NCI-H460 (cell line): ENCODE measurements around the gene RASSF7. TPM values are rescaled to one million over a fixed set of nuclear protein-coding genes. Genes with fewer than 3 reads are reported as not detected.
A peak's percentile ranks its signal among the peaks of the same experiment; 100 is the strongest.
"Not testable (repeated sequence)": the region's sequence is repeated elsewhere in the genome, so short reads cannot be mapped to it uniquely, and the experiment has no call there.

Source experiments
- DNase-seq: peaks from one replicate; pipeline ENCODE4 v3.0.0-alpha.2; 2016; ENCODE audit warnings: low read depth; ENCODE audit errors: extremely low read depth
- total RNA-seq: library from RNA; depleted of rRNA; stranded (reverse); fragments of >200 nt; shearing (Covaris generic); gene quantifications from 2 replicates; pipeline ENCODE4 v1.2.3, GENCODE V29; 2014

Gene RASSF7
- total RNA-seq, 1 experiment from 2014 or later: 3.0 TPM

GRCh38 chr11:563066-563811 is 2.5 kb downstream of the RASSF7 start:
- no peak for DNase-seq

GRCh38 chr11:563812-564578 is 3.2 kb downstream of the RASSF7 start:
- DNase-seq: no peak

- no peak for DNase-seq
Measured at GRCh38 chr11:565921-566509, 5.2 kb downstream of the RASSF7 start.

DNA sequence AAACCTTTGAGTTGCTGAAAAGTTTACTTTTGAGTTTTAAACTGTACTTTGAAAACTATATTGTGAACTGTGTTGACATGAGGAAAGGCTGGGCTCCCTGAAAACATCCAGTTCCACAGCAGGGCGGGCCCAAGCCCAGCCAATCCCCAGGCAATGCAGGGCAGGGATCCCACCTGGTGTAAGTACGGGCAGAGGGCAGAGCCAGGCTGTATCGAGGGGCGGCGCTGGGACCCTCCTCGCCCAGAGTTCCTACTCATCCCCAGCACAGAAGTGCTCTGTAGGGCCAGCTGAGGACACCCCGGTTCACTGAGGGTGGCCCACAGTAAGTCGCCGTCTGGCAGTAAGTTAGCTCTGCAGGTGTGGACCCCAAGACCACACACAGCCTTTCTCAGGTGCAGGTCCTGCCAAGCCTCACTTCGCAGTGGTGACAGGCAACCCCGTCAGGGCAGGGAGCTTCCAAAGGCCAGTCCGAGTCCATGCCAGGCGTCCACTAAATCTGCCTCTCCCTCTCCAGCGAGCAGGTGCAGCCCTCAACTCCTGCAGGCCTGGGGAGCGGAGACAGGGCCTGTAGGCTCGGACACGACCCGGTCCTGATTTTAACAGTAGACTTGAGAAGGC is 6.3 kb downstream of the RASSF7 start:
- DNase-seq: no peak

GRCh38 chr11:567629-568292 is 7.0 kb downstream of the RASSF7 start:
- no peak for DNase-seq

DNA sequence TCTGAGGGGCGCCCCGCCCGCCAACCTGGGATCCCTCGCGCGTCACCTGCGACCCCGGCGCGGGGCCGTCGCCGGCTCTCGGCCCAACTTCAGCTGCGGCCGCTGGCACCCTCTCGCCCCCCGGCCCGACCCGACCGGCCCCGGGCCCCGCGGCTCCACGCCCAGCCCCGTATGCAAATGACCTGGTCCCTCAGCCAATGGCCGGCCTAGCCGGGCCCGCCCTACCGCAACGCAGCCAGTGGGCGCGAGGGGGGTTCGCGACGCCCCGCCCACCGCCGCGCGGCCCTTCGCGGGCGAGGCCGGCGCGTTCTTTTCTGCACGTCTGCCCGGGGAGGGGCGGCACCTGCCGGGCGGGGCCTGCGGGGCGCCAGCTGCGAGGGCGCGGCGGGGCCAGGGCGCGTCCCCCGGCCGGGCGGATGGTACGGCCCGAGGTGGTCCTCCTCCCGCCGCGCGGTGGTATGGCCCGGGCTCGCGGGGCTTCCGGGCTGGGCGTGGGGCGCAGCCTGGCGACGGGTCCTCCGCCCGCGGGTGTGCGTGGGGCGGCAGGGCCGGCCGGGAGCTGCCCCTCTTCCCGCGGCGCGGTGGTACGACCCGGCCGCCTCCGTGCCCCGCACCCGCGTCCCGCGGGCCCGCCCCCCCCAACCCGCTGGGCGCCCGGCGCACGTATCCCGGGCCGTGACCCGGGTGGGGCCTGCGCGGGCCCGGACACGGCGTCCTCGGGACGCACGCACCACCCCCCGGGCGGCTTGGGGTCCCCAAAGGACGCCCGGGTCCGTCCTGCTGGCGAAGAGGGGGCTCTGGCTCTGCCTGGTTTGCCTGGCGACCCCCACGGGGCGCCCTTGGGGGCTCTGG is 7.8 kb downstream of the RASSF7 start:
- DNase-seq: peak; percentile 86

DNA sequence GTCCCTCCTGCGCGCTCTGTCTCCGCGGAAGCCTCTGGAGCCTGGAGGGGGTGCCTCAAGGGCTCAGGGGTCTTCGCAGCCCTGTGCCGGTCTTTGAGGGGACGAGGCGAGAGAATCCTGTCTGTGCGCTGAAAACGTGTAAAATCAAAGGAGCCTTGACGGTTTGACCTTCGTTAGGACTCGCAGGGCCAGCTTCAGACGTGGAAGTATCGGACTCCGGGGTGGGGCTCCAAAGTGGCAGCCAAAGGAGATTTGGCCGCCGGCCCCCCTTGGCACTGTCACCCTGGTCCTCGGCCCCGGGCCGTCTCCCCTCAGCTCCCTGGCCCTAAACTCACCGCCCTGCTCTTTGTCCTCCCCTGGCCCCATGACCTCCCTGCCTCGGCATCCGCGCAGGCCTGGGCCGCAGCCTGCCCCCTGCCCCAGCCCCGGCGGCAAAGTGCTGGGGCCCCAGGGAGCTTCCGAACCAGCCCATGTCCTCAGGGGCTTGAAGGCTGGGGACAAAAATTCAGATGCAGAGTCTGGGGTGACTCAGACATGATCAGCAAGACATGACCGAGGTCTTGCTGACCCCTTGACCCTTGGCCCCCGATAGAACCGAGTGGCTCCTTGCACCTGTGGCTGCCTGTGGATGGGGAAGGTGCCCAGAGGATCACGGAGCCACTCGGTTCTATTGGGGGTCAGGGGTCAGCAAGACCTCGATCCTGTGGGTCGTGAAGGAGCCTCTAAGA is 8.6 kb downstream of the RASSF7 start:
- DNase-seq: no peak

DNA sequence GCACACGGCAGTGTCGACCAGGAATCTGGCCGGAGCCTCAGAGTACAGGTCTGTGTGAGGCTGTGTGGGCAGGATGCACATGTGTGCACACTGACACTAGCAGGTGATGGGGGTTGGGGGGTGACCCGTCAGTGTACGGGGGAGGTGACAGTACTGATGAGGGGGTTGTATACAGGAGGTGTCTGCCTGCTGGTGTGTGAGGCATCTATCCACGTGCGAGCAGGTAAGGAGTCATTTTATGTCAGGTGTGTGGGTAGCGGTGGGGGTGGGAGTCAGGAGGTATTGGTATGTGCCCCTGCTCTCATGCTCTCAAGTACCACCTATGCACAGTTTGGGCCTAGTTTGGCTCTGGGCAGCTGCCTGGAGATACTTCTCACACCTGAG is 11.0 kb downstream of the RASSF7 start:
- no peak for DNase-seq

GRCh38 chr11:573146-573759 is 12.5 kb downstream of the RASSF7 start:
- no peak for DNase-seq

DNA sequence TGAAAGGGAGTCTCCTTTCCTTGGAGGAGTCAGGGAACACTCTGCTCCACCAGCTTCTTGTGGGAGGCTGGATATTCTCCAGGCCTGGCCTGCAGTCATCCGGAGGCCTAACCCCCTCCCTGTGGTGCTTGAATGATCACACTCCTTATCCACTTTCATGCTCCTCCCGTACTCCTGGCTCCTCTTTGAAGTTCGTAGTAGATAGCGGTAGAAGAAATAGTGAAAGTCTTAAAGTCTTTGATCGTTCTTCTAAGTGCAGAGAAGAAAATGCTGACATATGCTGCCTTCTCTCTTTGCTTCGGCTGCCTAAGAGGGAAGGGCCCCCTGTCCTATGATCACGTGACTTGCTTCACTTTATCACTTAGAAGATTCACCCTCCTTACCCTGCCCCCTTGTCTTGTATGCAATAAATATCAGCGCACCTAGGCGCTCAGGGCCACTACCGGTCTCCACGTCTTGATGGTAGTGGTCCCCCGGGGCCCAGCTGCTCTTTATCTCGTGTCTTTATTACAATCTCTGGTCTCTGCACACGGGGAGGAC is 13.3 kb downstream of the RASSF7 start:
- not testable (repeated sequence) for DNase-seq

DNA sequence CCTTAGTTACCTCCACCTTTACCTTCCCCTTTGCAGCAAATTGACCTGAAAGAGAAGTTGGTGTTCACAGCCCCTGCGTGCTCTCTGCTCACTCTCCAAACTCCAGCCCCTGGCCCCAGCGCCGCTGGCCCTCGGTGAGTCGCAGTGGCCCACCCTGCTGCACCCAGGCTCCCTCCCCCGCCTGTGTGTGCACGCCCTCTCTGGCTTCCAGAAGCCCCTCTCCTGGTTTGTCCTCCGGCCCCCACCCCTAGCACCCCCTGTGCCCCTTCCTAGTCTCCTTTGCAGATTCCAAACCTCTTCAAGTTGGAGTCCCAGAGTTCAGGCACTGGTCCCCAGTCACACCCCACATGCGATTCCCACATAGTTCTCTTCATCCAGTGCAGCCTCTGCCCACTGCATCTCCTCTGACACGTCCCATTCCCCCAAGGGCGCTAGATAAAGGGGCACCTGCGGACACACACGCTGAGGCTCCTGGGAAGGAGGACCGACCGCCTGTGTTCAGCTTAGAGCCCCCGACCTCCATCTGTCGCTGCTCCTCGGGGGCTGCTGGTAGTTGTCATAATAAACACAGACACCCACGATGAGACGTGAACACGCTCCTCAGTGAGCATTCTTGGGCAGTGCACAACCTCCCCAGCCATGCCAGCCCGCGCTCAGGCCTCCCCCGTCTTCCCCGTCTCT is 14.0 kb downstream of the RASSF7 start:
- no peak for DNase-seq

DNA sequence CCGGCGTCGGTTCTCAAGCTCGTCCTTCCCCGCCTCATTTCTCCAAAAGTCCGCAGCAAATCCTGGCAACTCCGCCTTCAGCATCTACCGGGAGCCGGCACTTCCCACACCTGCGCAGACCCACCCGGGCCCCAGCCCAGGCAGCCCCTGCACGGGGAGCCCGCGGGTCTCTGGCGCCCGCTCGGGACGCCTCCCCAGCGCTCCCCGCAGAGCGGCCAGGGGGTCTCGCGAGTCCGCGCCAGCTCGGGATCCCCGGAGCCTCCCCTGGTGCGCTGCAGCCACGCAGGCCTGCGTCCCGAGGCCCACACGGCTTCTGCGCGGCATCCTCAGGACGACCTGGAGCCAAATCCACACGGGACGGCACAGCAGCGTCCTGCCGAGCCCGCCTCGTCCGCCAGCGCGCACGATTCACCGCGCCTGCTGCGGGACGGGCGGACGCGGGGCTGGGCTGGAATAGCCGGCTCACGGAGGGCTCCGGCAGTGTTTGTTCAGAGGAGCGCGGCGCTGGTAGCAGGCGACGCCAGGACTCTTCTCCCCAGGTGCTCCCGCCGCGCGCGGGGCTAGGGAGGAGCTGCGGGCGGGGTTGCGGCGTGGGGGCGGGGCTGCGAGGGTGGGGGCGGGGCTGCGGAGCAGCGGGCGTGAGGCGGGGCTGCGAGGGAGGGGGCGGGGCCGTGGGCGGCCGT is 14.7 kb downstream of the RASSF7 start:
- no peak for DNase-seq

GRCh38 chr11:575996-576768 is 15.4 kb downstream of the RASSF7 start, which contains the start of gene PHRF1:
Gene PHRF1 (plus strand): TSS chr11:576470. CDS start chr11:581513, 5,043 bp downstream.
- peak; percentile 84 for DNase-seq

- no peak for DNase-seq
Measured at GRCh38 chr11:576811-577610, 16.2 kb downstream of the RASSF7 start.

GRCh38 chr11:577611-577894 is 16.8 kb downstream of the RASSF7 start:
- no peak for DNase-seq
